GM18909 (cell line): Measurements from ENCODE around the gene NKX2-1.
"Not testable (repeated sequence)": the region's sequence is repeated elsewhere in the genome, so short reads cannot be mapped to it uniquely, and the experiment has no call there.

Experiments used
- ATAC-seq: cut with Tn5 transposase; IDR thresholded peaks from one replicate; pipeline ENCODE4 v1.9.1; 2021; ENCODE audit warnings: mild to moderate bottlenecking; ENCODE audit not compliant: unreplicated experiment, poor library complexity

NKX2-1 gene

DNA sequence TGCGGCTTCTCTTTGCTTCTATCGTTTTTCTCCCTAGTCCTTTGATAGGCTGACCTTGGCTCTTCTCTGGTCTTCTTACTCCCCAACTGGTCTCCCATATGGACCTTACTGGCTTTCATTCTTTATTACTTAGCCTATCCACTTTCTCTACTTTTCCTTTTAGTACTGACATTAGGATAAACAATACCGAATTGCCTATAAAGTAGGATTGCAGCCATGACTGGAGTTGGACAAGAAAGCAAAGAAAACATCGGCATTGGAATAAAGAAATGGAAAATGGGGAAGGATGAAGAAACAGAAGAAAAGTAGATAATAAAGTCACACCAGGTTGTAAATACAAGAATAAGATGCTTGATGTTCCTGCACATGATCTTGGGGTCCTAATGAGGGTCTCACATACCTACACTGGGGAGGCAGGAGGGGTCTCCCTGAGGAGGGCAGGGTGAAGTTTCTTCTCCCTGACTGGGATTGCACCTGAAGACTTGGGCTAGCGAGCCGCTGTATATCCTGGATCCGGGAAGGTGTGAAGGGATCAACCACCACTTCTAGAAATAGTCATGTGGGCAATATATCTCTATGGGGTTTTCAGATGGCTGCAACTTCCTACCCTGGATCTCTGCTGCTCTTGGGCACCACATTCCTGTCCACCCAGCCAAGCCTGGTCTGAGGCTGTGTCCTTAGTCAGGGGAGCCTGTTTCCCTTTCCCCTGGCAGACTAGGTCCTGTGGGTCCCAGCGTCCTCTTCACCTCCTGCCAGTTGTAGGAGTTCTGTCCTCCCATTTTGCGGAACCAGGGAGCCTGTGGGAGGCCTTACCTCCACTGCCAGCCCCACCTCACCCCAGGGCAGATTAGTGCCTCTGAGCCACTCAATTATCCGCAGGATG is 13.1 kb downstream of the NKX2-1 start:
- ATAC-seq: no peak

DNA sequence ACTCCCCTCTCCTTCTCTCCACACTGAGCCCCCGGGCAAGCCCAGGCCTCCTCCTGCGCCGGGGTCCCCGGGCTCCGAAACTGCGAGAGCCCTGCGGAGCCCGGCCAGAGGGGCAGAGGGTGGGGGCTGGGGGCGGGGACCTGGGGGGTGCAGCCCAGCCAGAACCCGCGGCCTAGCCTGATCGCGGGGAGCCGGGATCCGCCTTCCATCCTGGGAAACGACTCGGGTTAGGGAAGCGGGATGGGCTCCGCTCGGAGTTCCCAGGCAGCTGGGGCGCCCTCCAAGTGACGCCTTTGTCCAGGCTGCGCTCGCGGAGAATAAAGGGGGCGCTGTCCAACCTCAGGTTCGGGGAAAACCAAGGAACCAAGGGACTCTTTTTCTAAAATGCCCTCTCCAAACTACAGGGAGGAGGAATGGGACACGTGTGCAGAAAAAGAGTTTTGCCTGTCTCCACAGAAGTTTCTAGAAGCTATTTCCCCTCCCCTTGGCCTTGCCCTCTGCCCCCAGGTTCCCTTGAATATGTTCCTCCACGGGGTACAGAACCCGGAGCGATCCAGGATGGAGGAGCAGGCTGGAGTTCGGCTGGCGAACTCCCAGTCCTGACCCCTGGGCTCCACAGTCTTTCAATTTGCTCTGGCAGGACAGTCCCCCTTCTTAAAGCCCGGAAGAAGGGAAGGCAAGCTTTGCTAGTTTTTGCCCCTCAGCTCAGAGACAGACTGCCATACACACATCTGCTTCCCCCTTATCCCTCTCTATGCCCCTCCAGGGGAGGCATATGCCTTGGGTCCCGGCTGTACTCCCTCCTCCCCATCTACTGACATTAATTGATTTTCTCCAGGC is 13.9 kb downstream of the NKX2-1 start:
- no peak for ATAC-seq

DNA sequence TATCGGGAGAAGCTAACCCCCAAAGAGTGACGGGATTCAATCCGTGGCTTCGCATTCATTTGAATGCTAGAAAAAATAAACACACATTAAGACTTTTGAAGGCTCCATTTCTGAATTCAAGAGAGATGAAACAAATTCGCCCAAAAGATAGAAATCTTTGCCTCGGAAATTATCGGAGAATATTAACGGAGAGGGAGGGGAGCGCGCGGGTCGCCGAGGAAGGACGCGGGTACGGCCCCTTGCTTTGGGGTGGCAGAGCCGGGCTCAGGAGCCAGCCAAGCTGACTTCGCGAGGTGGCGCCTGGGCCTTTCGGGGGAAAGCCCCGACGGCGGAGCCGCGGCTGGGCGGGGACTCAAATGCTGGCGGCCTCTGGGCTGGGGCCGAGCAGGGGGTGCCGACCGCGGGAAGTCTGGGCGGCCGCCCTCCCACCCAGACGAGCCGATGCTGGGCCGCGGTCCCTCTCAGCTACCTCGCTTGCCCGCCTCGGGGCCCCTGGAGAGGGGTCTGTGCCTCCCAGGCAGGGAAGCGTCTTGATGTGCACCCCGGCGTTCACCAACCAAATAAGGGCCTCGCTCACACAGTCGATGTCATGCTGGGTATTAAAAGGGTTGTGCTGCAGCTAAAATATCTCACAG is 14.7 kb downstream of the NKX2-1 start:
- ATAC-seq: peak; percentile 62

DNA sequence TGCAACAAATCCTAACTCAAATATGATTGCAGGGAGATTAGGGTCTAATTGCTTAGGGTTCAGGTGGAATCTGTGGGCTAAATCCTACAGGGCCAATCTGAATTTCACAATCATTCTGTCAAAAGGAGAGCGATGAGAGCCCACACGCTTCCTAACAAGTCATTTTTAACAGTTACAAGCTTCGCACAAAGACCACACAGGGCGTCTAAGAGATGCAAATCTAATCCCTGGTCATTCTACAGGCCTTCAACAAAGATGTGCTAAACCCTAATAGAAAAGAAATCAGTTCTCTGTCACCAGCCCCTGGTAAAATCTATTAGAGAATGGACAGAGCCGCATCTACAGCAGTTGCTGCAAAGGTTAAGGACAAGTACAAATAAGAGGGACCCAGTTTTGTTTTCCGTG is 15.3 kb downstream of the NKX2-1 start:
- ATAC-seq: no peak

DNA sequence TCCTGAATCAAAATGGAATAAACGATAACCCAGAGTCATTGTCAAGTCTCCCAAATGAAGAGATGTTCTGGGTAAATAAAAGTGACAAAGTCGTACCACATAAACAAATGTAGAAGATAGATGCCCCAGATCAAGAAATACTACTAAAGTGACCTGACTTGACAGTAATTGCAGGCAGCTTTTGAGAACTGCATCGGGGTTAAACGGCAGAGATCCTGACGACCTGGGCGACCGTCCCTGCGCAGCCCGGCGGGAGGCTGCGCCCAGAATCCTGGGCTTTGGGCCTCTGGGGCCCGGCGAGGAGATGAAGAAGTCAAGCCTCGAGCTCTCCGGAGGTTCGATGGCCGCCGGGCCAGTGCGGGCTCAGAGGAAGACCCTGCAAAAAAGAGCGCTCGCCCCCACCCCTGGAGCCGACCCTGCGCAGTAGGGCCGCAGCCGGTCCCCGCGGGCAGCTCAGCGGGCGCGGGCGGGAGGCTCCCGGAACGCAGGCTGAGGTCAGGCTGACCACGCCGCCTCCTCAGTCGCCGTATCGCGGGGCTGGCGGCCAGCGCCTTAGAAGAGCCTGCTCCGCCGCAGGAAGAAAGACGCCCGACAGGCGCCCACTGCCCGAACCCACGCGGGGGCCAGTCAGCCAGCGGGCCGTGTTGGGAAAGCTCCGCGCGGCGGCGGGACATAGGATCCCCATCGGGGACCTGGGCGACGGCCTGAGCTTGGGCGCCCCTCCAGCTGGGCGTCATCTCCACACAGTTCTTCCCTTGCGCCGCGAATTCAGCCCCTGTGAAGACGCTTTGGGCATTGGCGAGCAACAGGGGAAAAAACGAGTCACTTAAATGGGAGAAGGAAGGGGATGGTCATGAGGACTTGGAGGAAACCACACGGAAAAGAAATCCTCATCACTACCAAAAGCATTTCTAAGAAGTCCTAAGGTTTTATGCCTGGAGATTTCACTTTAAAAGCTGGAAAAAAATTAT is 16.0 kb downstream of the NKX2-1 start:
- ATAC-seq: no peak

DNA sequence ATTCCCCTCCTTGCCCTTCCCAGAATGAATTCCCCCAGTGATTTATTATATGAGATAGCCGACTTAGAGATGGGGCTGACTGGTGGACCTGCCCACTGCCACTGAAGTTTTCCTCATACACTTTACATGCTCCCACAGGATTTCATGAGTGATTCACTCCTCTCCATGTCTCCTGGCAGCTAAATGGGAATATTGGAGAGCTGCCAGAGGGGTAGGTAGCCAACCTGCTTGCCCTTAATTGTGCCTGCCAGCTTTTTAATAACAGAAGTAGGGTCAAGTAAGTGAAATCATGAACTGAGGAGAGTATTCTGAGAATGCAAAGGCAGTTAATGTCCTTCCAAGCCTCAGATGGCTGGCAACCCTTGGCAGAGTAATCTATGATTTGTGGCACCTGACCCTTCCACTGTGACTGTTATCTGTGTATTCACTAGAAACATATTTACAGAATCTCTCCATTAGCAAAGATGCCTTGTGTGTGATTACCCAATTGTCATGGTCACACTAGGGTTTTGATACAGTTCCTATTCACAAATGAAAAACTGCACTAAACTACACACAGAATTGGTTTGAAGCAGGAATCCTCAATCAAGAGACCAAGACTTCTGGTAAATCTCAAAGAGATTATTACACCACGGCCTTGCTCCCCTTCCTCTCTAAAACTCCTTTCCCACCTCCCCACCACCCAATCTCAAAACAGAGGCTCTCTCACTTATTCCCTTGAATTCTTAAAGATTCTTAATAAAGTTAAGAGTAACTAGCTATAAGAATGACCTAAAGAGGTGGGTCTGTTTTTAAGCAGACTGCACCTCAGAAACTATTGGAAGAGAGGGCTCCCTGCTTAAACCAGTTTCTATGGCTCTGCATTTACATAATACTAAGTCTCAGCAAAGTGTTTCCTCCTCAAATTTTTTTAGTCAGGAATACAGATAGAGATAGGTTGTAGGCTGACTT is 17.2 kb downstream of the NKX2-1 start:
- no peak for ATAC-seq

DNA sequence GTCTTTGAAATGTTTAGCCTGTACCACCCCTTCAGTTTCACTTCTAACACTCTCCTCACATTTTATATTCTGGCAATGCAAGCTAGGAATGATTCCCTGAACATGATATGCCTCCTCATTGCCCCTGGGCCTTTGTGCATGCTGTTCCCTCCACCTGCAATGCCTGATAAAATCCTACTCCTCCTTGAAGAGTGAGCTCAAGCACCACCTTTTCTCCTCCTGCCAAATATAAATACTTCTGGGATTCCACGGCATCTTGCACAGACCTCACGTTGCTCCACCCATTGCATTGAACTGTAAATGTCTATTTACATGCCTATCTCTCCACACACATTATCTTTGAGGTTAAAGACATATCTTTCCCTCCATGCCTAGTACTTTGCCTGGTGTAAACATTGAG is 21.1 kb downstream of the NKX2-1 start:
- ATAC-seq: no peak

DNA sequence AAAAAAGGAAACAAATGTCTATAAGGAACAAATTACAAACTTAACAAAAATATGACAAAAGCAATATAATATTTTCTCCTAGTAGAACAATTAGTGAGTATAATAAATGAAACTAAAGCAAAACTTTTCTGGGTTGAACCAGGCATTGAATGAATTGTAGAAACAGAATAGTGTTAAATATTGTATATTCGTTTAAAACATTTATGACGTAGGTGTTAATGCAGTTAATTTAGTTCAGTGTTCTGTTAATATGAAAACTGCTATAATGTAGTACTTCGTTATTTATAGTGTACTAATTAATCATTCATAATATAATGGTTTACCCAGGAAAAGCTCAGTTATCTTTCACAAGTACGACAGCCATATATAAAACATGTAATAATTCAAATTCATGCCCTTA is 23.7 kb downstream of the NKX2-1 start:
- no peak for ATAC-seq

DNA sequence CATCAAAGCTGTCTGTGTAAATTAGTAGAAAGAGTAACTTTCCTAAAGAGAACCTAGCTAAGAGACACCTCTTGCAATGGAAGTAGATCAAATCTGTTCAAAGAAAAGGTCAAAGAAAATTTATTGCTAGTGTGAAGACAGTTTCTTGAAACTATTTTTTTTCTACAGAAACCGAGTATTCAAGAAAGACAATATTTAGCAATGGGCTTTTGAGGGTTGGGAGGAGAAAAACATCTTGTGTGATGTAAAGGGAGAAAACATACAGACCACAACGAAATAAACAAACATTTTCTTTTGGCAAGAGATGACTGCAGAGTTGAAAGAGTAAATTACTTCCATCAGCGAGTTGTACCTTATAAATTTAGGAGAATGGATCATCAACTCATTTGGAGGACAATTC is 24.4 kb downstream of the NKX2-1 start:
- ATAC-seq: no peak

DNA sequence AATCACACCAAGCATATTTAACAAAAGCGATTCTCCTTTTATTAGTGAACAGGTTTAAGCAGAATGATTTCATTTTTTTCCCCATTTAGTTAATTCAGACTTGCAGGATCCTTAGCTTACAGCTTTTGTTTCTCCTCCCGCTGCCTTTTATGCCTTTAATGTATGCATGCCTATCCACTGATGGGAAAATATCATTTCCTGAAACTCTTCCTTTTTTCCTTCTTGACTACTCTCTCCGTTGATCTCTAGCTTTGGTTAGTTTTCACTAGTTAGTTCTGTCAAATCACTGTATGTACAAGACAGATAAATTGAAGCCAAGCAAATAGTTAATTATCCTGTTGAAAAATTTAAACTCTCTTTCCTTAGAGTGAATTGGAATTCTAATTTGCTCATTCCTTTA is 26.3 kb downstream of the NKX2-1 start:
- ATAC-seq: no peak

DNA sequence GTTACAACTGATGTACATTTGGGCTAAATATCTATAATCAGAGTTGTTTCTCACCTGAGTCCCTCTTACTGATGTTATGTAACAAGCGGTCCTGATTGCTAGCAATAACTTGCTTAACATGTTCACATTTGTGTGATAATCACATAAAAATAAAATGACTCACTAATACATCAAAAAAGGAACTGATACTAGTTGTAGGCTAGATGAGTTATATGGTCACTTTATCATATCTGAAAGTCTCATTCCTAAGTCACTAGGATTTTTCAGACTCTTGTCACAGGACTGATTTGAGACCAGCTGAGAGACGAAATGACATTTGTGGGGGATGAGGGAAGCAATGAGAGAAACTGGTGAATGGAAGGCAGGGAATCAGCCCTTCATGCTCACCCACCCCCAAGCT is 34.3 kb downstream of the NKX2-1 start:
- no peak for ATAC-seq

DNA sequence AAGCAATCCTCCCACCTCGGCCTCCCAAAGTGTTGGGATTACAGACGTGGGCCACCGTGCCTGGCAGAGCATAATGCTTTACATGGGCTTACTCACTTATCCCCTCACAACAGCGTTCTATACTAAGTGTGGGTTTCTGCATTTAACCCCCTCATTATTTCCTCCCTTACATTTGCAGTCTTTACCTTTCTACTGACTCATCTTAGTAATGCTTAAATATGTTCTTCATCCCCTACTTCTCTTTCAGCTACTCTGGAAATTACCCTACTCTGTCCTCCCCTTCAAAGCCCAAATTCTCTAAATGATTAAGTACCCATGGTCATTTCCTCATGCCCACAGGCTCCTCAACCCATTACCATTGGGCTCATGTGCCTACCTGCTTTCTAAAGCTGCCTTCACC is 40.7 kb downstream of the NKX2-1 start:
- peak; percentile 48 for ATAC-seq

DNA sequence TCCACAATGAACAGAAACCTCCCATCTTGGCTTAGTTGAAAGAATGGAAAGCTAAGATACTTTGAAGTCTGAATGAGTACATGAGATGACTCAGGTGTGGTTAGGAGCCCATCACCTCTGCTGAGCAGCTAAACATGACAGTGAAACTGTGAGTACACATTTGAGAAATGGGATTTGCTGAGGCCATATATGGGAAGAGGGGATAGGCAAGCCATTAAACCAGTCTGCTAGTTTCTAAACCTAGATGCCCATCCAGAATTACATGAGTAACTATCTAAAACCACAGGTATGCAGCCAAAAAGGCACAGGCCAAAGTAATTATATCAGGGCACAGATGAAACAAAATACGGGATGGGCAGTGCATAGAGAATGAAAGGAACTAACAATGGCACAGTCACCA is 41.2 kb downstream of the NKX2-1 start:
- ATAC-seq: peak; percentile 57

DNA sequence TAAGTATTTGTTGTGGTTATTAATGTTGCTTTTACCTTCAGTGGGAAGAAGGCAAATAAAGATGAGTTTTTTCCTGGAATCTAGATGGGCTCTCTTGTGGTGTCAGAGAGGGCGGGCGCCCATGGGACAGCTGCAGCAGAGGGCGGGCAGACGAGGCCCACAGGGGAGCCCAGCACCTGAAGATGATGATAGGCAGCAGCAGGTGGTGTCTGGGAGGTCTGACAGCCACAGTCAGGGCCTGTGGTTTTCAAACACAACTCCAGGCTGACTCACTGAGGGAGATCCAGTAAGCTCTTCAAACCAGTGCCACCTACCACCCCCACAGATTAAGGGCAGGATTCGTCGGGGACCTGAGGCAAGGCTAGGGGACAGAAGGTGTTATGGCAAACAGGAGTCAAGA is 42.8 kb downstream of the NKX2-1 start:
- no peak for ATAC-seq

DNA sequence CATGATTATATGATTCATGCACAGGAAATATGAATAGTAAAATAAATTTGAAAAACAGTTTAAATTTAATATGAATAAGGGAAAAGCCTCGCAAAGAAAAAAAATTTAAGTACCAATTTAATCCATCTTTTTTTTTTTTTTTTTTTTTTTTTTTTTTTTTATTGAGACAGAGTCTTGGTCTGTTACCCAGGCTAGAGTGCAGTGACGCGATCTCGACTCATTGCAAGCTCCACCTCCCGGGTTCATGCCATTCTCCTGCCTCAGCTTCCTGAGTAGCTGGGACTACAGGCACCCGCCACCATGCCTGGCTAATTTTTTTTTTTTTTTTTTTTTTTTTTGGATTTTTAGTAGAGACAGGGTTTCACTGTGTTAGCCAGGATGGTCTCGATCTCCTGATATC is 44.0 kb downstream of the NKX2-1 start:
- not testable (repeated sequence) for ATAC-seq

DNA sequence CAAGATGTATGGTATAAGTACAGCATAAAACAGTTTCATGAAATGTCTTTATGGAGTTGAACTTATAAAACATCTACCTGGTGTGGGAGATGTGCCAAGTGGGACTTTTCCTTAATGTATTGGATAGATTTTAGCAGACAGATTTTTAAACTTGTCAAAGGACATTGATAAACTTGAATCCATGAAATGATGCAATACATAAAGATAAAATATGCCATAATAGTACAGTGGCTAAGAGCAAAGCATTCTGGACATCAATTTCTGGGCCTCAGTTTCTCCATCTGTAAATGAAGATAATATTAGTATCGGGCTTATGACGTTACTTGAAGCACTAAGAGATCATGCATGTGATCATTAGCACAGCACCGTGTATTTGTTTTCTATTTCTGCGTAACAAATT is 45.4 kb downstream of the NKX2-1 start:
- no peak for ATAC-seq

DNA sequence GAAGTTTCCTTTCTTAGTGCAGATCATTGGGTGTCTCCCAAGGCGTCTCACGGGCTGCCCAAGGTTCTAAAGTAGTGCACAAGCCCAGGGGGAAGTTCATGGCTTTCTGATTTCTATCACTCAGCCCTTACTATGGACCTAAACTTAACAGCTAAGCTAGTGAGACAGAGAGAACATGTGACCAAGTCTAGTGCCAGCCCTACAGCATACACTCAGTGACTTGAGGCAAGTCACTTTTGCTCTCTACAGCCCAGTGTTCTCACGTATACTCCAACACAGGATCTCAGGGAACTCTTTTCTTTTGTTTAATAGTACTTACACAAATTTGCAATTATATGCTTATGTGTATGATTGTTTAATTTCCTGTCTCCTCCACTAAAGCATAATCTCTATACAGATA is 48.6 kb downstream of the NKX2-1 start:
- no peak for ATAC-seq

DNA sequence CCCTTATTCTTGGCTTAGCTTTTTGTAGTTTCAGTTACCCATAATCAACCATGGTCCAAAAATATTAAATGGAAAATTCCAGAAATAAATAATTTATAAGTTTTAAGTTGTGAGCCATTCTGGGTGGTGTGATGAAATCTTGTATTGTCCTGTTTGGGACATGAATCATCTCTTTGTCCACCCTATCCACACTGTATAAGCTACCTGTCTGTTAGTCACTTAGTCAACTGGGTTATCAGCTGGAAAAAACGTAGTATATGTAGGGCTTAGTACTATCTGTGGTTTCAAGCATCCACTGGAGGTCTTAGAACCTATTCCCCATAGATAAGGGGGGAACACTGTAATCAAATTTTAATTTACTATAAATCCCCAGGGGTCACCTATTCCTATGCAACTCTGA is 52.7 kb downstream of the NKX2-1 start:
- no peak for ATAC-seq
